Measurements from ENCODE around the gene RGS18.

Gene RGS18

DNA sequence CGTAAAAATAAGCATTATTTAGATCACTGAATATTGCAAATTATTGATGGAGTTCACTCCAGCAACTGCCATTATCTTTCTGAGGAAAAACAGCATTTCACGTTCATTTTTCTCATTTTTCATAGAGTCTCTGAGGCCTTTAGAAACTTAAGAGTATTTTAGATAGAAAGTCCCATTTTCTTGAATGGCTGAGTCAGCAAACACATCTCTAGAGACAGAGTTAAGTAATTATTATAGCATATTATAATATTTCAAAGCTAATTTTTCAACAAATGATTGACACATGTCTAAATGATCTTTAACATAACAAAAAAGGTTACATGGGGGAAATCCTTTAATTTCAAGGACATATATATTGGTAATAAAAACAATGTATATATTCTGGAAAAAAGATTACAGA is 31.8 kb downstream of the RGS18 start:
- ChIA-PET POLR2A (no interaction called here), CTCF (no interaction called here)
- no peak overlapping the region for H3K4me3 ChIP-seq (ENCODE audit: low read depth, low read length)
- DNase-seq (ENCODE audit: low read depth, low spot score): no peak
- TF ChIP-seq, protein P1, sequence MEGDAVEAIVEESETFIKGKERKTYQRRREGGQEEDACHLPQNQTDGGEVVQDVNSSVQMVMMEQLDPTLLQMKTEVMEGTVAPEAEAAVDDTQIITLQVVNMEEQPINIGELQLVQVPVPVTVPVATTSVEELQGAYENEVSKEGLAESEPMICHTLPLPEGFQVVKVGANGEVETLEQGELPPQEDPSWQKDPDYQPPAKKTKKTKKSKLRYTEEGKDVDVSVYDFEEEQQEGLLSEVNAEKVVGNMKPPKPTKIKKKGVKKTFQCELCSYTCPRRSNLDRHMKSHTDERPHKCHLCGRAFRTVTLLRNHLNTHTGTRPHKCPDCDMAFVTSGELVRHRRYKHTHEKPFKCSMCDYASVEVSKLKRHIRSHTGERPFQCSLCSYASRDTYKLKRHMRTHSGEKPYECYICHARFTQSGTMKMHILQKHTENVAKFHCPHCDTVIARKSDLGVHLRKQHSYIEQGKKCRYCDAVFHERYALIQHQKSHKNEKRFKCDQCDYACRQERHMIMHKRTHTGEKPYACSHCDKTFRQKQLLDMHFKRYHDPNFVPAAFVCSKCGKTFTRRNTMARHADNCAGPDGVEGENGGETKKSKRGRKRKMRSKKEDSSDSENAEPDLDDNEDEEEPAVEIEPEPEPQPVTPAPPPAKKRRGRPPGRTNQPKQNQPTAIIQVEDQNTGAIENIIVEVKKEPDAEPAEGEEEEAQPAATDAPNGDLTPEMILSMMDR (IDR thresholded peaks at IDR 0.05; ENCODE audit: insufficient read depth, low read length, missing control alignments): no peak

DNA sequence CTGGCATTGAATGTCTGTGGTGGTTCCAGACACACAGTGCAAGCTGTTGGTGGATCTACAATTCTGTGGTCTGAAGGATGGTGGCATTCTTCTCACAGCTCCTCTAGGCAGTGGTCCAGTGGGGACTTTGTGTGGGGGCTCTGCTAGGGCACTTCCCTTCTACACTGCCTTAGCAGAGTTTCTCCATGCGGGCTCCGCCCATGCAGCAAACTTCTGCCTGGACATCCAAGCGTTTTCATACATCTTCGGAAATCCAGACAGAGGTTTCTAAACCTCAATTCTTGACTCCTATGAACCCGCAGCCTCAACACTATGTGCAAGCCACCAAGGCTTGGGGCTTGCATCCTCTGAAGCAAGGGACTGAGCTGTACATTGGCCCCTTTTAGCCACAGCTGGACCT is 43.0 kb downstream of the RGS18 start:
- POLR2A ChIA-PET: no interaction called here
- TF ChIP-seq, protein P1 (IDR thresholded peaks at IDR 0.05; ENCODE audit: insufficient read depth, low read length, missing control alignments): no peak
- CTCF ChIA-PET: no interaction called here
- H3K4me3 ChIP-seq (ENCODE audit: low read depth, low read length): no peak overlapping the region
- DNase-seq (ENCODE audit: low read depth, low spot score): no peak

DNA sequence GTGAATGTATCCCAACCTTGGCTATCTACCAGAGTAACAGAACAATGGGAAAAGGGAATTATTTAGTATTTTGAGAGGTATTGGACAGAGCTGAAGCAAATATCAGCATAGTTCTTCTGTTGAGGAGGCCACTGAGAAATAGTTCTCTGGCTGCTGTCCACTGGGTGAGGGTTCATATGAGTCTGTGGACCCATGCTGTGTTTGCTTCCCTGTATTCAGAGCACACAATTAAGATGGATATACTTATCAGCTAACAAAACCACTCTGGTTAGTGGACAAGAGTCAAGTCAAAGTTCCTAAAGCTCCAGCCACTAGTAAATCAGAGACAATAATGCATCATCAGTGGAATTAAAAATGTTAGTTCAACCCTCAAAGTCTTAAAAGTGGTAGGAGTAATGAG is 66.1 kb downstream of the RGS18 start:
- DNase-seq (ENCODE audit: low read depth, low spot score): no peak
- H3K4me3 ChIP-seq (ENCODE audit: low read depth, low read length): no peak overlapping the region
- ChIA-PET CTCF (no interaction called here), POLR2A (no interaction called here)
- TF ChIP-seq, protein P1 (IDR thresholded peaks at IDR 0.05; ENCODE audit: insufficient read depth, low read length, missing control alignments): no peak

GRCh38 chr1:192224846-192225245 is 66.6 kb downstream of the RGS18 start:
- TF ChIP-seq, protein P1 (IDR thresholded peaks at IDR 0.05; ENCODE audit: insufficient read depth, low read length, missing control alignments): no peak
- no peak for DNase-seq (ENCODE audit: low read depth, low spot score)
- ChIA-PET CTCF (no interaction called here), POLR2A (no interaction called here)
- no peak overlapping the region for H3K4me3 ChIP-seq (ENCODE audit: low read depth, low read length)

DNA sequence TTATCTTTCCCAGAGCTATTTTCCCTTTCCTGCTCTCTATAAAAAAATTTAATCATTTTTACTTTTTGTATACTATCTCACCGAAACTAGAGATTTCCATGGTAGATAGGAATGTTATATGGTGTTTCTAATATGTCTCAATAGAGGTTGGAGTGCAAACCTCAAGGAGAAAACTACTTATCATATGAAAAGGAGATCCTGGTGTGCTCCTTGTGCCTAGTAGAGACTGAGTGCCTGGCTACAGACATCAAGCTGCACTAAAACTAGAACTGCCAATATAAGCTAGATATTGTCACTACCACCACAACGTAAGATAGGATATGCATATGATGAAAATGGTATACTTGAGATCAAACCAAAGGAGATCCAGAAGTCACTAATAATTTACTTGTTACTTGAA is 67.0 kb downstream of the RGS18 start:
- TF ChIP-seq, protein P1 (IDR thresholded peaks at IDR 0.05; ENCODE audit: insufficient read depth, low read length, missing control alignments): no peak
- POLR2A ChIA-PET: no interaction called here
- CTCF ChIA-PET: no interaction called here
- DNase-seq (ENCODE audit: low read depth, low spot score): no peak
- no peak overlapping the region for H3K4me3 ChIP-seq (ENCODE audit: low read depth, low read length)

DNA sequence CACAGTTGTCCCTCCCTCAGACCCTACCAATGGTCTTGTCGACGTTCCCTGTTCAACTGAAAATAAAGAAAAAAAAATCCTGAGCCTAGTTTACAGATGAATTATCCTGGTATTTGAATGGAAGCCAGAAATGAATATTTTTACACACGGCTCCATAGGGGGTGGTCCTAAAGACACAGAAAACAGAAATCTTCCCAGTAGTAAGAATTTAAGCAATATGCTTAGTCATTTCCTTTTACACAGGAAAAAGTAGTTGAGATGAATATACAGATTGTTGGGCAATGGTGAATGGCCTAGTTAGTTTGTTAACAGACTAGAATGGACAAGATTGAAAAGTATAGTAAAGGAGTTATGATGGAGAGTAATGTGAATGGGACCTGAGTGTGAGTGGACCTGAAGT is 67.4 kb downstream of the RGS18 start:
- TF ChIP-seq, protein P1 (IDR thresholded peaks at IDR 0.05; ENCODE audit: insufficient read depth, low read length, missing control alignments): no peak
- POLR2A ChIA-PET: no interaction called here
- DNase-seq (ENCODE audit: low read depth, low spot score): peak; percentile 26
- CTCF ChIA-PET: no interaction called here
- no peak overlapping the region for H3K4me3 ChIP-seq (ENCODE audit: low read depth, low read length)

Data from AG04449 (cell line).